K562 (cell line): Measurements from ENCODE around the gene GET4. TPM values are rescaled to one million over a fixed set of nuclear protein-coding genes. Genes with fewer than 3 reads are reported as not detected.

Experiments
- ATAC-seq: fragments of 200-7000 bp; cut with Tn5 transposase; 3 replicates; pipeline ENCODE4 v1.9.1; 2020; ENCODE audit warnings: moderate library complexity
- BruUV-seq: library from RNA; stranded (reverse); fragments of 400-500 nt; replicated peaks from 2 replicates; lab custom pipeline; 2021; lab: Mats Ljungman, UMichigan
- CTCF ChIA-PET: fragments of 300-600 bp; formaldehyde crosslinking; extraction: SDS; loops from one replicate; lab custom pipeline; 2021; ENCODE audit warnings: low intra/inter-chr PET ratio; lab: Yijun Ruan, JAX
- POLR2A ChIA-PET: fragments of 300-600, 350-650 bp; sonication (Branson Sonifier 250); formaldehyde crosslinking; extraction: SDS; loops from one replicate; lab custom pipeline; 2021; ENCODE audit warnings: antibody characterized with exemption, inconsistent platforms; lab: Yijun Ruan, JAX
- DNase-seq, 4 experiments: peaks; one replicate each; pipeline versions ENCODE4 v3.0.0 to v3.0.0-alpha.2; 2011 to 2018; ENCODE audit warnings: low spot score in 3 of 4, mixed read lengths in 3 of 4; ENCODE audit errors: extremely low read depth in 1 of 4
- FAIRE-seq: peaks from 2 replicates; lab custom pipeline; 2011; peaks lifted over from hg19 to GRCh38; lab: Jason Lieb, UNC
- H2AFZ ChIP-seq: 2 replicates; pipeline ENCODE4 v1.6.0; 2011; ENCODE audit warnings: low read depth, low read length, control low read depth, inconsistent platforms
- H3K27ac ChIP-seq: fragments of 200-600 bp; 3 replicates; pipeline ENCODE4 v1.8.0; 2011; ENCODE audit warnings: low read depth, mild to moderate bottlenecking, control low read depth, inconsistent platforms, low read length, moderate library complexity, mixed read lengths; ENCODE audit errors: extremely low read depth
- H3K27me3 ChIP-seq, 2 experiments: fragments of 300-600 bp in 1 of 2; 2 replicates in 1 of 2; 3 replicates in 1 of 2; pipeline versions ENCODE4 v1.6.0 to v1.8.0; 2011; ENCODE audit warnings: inconsistent platforms in 2 of 2, low read length in 2 of 2, mild to moderate bottlenecking in 1 of 2, mixed read lengths in 1 of 2, moderate library complexity in 1 of 2; ENCODE audit not compliant: control insufficient read depth in 2 of 2, insufficient read depth in 2 of 2
- H3K36me3 ChIP-seq: fragments of 300-600 bp; 3 replicates; pipeline ENCODE4 v1.8.0; 2011; ENCODE audit warnings: mild to moderate bottlenecking, low read length, inconsistent platforms; ENCODE audit not compliant: control insufficient read depth, insufficient read depth
- H3K4me1 ChIP-seq, 2 experiments: fragments of 200-600 bp in 1 of 2; replicated peaks in 1 of 2; 2 replicates in 1 of 2; 3 replicates in 1 of 2; pipeline versions ENCODE4 v1.5.1 to v1.8.0; 2011; ENCODE audit warnings: inconsistent platforms in 2 of 2, low read length in 2 of 2, mild to moderate bottlenecking in 1 of 2, mixed read lengths in 1 of 2, moderate library complexity in 1 of 2; ENCODE audit not compliant: control insufficient read depth in 2 of 2, insufficient read depth in 2 of 2
- H3K4me2 ChIP-seq: 2 replicates; pipeline ENCODE4 v1.6.1; 2011; ENCODE audit warnings: low read length, control low read depth, inconsistent platforms, mixed read lengths; ENCODE audit not compliant: insufficient read depth
- H3K4me3 ChIP-seq: fragments of 200-600 bp; sonication (generic), shearing (Covaris generic); 2 replicates; pipeline ENCODE4 v1.5.1; 2016; ENCODE audit warnings: control low read depth, inconsistent platforms
- H3K79me2 ChIP-seq: fragments of 200-600 bp; 3 replicates; pipeline ENCODE4 v1.8.0; 2011; ENCODE audit warnings: low read length, inconsistent platforms; ENCODE audit not compliant: control insufficient read depth, insufficient read depth
- H3K9ac ChIP-seq, 2 experiments: 2 replicates each; pipeline versions ENCODE4 v1.6.0 to v1.6.1; 2011; ENCODE audit warnings: low read depth in 2 of 2, low read length in 2 of 2, control low read depth in 1 of 2, inconsistent platforms in 1 of 2, mild to moderate bottlenecking in 1 of 2, mixed read lengths in 1 of 2; ENCODE audit not compliant: insufficient read depth in 1 of 2
- H3K9me1 ChIP-seq: one replicate; pipeline ENCODE4 v1.6.0; 2011; ENCODE audit warnings: inconsistent platforms, mild to moderate bottlenecking, low read length, moderate library complexity; ENCODE audit not compliant: control insufficient read depth, insufficient read depth
- H3K9me3 ChIP-seq: replicated peaks from 2 replicates; pipeline ENCODE4 v1.5.1; 2011; ENCODE audit warnings: low read depth, low read length, inconsistent platforms; ENCODE audit not compliant: control insufficient read depth, insufficient read depth
- H4K20me1 ChIP-seq: replicated peaks from 2 replicates; pipeline ENCODE4 v1.6.1; 2011; ENCODE audit warnings: low read length, inconsistent platforms, mixed read lengths; ENCODE audit not compliant: control insufficient read depth, insufficient read depth
- FOXO4 ChIP-seq: fragments of 450-650 bp; formaldehyde crosslinking; IDR thresholded peaks from 2 replicates; pipeline ENCODE4 v1.4.0; 2020; ENCODE audit warnings: mild to moderate bottlenecking, moderate library complexity
- NR0B1 ChIP-seq: fragments of 450-650 bp; IDR thresholded peaks from one replicate; pipeline ENCODE4 v1.6.1; 2018; ENCODE audit warnings: mild to moderate bottlenecking, moderate library complexity; ENCODE audit not compliant: partially characterized antibody
- ZNF583 ChIP-seq: fragments of 250-450 bp; sonication (Bioruptor Pico); IDR thresholded peaks from 2 replicates; pipeline ENCODE4 v1.4.0; 2020
- WGBS: fragments of 100-300 bp; shearing (Covaris generic); methylation state at CpG from one replicate; pipeline ENCODE4 v1.1.6; 2016; ENCODE audit warnings: low coverage, mixed read lengths; ENCODE audit not compliant: insufficient coverage; ENCODE audit errors: missing lambda C conversion rate; 5-methylcytosine and 5-hydroxymethylcytosine counted together
- in situ Hi-C: fragments of 300-500 bp; cut with MboI; formaldehyde crosslinking; loops from 4 replicates; pipeline ENCODE4 v1.15.0; 2018; ENCODE audit warnings: inconsistent platforms, mixed read lengths
- intact Hi-C: fragments of 100-400 bp; cut with micrococcal nuclease; formaldehyde crosslinking; loops from 2 replicates; pipeline ENCODE4 v1.14.2; 2022
- polyA plus RNA-seq, 8 experiments: library from polyadenylated mRNA; depleted of rRNA in 4 of 8; stranded (reverse) in 5 of 8; unstranded in 3 of 8; fragments of >200 nt; fragmentation: Nextera tagmentation in 2 of 8; fragmentation: Illumina TruSeq in 1 of 8; extraction: Ambion mirVana in 2 of 8; extraction: Trizol in 1 of 8; gene quantifications; 2 replicates each; pipeline versions ENCODE4 v1.2.1 to v1.2.3, GENCODE V29; 2011 to 2014; ENCODE audit warnings: inconsistent platforms in 1 of 8, missing spikeins in 1 of 8
- total RNA-seq, 7 experiments: library from RNA; depleted of rRNA in 6 of 7; stranded (reverse); fragments of >200 nt in 6 of 7; fragmentation: Illumina TruSeq in 2 of 7; extraction: Trizol in 2 of 7; gene quantifications; 2 replicates each; pipeline versions ENCODE4 v1.2.1 to v1.2.3, GENCODE V29; 2011 to 2021; ENCODE audit warnings: low replicate concordance in 1 of 7

The GET4 gene
- total and polyA plus RNA-seq, 9 of the 15 experiments (the other 6 are each of a cell fraction or from before 2014, with no cell fraction given), result 0.99 to 122 (median 40.4) TPM

- ATAC-seq (no peak), FAIRE-seq (no peak), DNase-seq (no peak)
- 28% methylated on average over 16 of the region's 16 CpGs for WGBS
- intact Hi-C loops, result no loop called here
- Histone ChIP-seq H2AFZ (no peak overlapping the region), H3K9ac (no peak overlapping the region), H3K36me3 (no peaks in the 10 kb centered on the region), H3K27ac (no peak overlapping the region)
- CTCF ChIA-PET, result no interaction called here
- no peak for TF ChIP-seq ZNF583
- TF ChIP-seq NR0B1, result no peak
- TF ChIP-seq FOXO4 (CRISPR knock-in tag), result no peak
- TF ChIP-seq, all 486 proteins: peak for 0
- Histone ChIP-seq H3K9me1 (no peaks in the 10 kb centered on the region), H3K4me1 (peaks cover 0 to 28% of the 10 kb centered on the region in 2 experiments; a peak in 2 of 5 replicates), H3K9me3 (peaks cover 8% of the 10 kb centered on the region), H3K4me2 (no peak overlapping the region), H4K20me1 (no peaks in the 10 kb centered on the region), H3K4me3 (no peak overlapping the region), H3K27me3 (peaks cover 0 to 18% of the 10 kb centered on the region in 2 experiments; a peak in 2 of 5 replicates), H3K79me2 (no peaks in the 10 kb centered on the region)
- in situ Hi-C loops, result no loop called here
- POLR2A ChIA-PET, result no interaction called here
- BruUV-seq, result no TSS peak
Observed at GRCh38 chr7:937856-938484, 61.6 kb downstream of the GET4 start.
